Measurements from ENCODE around the gene LYSMD4. TPM values are rescaled to one million over a fixed set of nuclear protein-coding genes. Genes with fewer than 3 reads are reported as not detected.

LYSMD4 gene
- total RNA-seq, 4 donors from 2014 or later: 1.5 to 19.2 (median 15.5) TPM

DNA sequence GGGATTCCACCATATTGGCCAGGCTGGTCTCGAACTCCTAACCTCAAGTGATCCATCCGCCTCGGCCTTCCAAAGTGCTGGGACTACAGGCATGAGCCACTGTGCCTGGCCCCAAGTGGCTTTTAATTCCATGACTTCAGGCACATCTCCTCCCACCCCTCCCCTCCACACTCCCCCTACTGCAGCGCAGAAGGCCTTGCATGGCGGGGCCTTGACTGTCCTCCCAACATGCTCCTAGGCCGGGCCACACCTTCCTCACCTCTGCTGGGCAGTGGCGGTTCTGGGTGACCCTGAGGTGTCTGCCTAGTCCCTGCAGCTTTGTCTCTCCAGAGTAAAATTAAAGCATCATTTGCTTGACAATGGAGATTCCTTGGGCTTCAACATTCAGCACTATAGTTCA is 6.9 kb downstream of the LYSMD4 start:
- 84% methylated on average over 7 of the region's 7 CpGs; no CpG with 5 or more reads in 1 of the 2 donors for WGBS, 2 donors (ENCODE audit: low coverage in 1 of 2)
- intact Hi-C loops (cut with DNase I; ENCODE audit: low total_unique reads): no loop called here

DNA sequence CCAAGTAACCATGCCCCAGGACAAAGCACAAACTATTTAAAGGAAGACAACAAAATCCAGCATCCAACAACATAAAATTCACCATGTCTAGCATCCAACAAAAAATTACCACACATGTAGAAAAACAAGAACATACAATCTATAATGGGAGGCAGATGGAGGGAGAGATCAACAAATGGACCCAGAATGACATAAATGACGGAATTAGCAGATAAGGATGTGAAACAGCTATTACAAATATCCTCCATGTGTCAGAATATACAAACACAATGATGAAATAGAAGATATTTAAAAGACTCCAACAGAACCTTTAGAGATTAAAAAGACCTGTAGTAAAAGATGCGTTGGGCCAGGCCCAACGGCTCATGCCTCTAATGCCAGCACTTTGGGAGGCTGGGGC is 10.8 kb downstream of the LYSMD4 start:
- no peaks in the 10 kb centered on the region for H3K36me3 ChIP-seq
- no peak for DNase-seq
- in situ Hi-C loops (cut with MboI; ENCODE audit: low pct_ligation_motif_present in 1 of 4, low pct_unique_long_range_greater_than_20kb in 1 of 4, low sequenced_read_pairs in 3 of 4): loop anchor here in 2 of 4 donors (25.0 kb wide), 2 partner anchors 310 to 435 kb away; no protein-coding TSS in a partner anchor
- H3K4me3 ChIP-seq: no peak overlapping the region
- TF ChIP-seq POLR2A (IDR thresholded peaks at IDR 0.05) (no peak), EP300 (IDR thresholded peaks at IDR 0.05; ENCODE audit: low read depth) (no peak), POLR2AphosphoS5 (IDR thresholded peaks at IDR 0.05) (no peak)
- TF ChIP-seq, protein P1, sequence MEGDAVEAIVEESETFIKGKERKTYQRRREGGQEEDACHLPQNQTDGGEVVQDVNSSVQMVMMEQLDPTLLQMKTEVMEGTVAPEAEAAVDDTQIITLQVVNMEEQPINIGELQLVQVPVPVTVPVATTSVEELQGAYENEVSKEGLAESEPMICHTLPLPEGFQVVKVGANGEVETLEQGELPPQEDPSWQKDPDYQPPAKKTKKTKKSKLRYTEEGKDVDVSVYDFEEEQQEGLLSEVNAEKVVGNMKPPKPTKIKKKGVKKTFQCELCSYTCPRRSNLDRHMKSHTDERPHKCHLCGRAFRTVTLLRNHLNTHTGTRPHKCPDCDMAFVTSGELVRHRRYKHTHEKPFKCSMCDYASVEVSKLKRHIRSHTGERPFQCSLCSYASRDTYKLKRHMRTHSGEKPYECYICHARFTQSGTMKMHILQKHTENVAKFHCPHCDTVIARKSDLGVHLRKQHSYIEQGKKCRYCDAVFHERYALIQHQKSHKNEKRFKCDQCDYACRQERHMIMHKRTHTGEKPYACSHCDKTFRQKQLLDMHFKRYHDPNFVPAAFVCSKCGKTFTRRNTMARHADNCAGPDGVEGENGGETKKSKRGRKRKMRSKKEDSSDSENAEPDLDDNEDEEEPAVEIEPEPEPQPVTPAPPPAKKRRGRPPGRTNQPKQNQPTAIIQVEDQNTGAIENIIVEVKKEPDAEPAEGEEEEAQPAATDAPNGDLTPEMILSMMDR (IDR thresholded peaks at IDR 0.05): no peak
- H3K9me3 ChIP-seq: no peaks in the 10 kb centered on the region
- intact Hi-C loops (cut with DNase I; ENCODE audit: low total_unique reads): no loop called here
- no peak overlapping the region for H3K27ac ChIP-seq
- WGBS, 2 donors (ENCODE audit: low coverage in 1 of 2): 95 to 96% methylated on average over 3 of the region's 3 CpGs
- no peaks in the 10 kb centered on the region for H3K27me3 ChIP-seq
- H3K4me1 ChIP-seq: peaks cover 0 to 4% (median 3%) of the 10 kb centered on the region in 4 donors

More for the DNA sequence above, 6.9 kb downstream of the LYSMD4 start:
- H3K27ac ChIP-seq: no peak overlapping the region
- TF ChIP-seq POLR2AphosphoS5 (IDR thresholded peaks at IDR 0.05): no peak
- TF ChIP-seq, protein P1 (IDR thresholded peaks at IDR 0.05): no peak
- no peak for TF ChIP-seq EP300 (IDR thresholded peaks at IDR 0.05; ENCODE audit: low read depth)
- TF ChIP-seq POLR2A (IDR thresholded peaks at IDR 0.05): no peak
- in situ Hi-C loops (cut with MboI; ENCODE audit: low pct_ligation_motif_present in 1 of 4, low pct_unique_long_range_greater_than_20kb in 1 of 4, low sequenced_read_pairs in 3 of 4): no loop called here
- H3K4me3 ChIP-seq: no peak overlapping the region
- H3K27me3 ChIP-seq: no peaks in the 10 kb centered on the region
- H3K36me3 ChIP-seq: no peaks in the 10 kb centered on the region
- no peak for DNase-seq
- H3K4me1 ChIP-seq: peaks cover 0 to 14% (median 2%) of the 10 kb centered on the region in 4 donors
- H3K9me3 ChIP-seq: no peaks in the 10 kb centered on the region

DNA sequence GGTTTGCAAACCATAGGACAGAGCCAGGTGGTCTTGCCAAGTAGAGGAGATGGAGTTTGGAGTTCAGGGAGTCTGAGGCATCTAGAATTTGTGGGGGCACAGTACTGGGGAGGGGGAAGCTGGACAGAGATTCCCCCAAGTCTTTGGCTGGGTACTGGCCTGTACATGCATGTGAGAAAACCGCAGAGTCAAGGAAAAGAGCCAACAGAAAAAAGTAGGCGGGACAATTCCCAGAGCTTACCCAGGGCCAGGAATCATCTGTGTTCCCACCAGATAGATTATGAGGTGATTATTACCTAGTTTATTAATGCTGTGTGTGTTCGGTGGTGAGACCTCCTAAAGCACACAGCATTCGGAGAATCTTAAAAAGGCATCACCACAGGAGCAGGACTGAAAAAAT is 11.3 kb downstream of the LYSMD4 start:
- WGBS, 2 donors (ENCODE audit: low coverage in 1 of 2): 97 to 100% methylated on average over 3 to 4 of the region's 4 CpGs
- intact Hi-C loops (cut with DNase I; ENCODE audit: low total_unique reads): no loop called here
- H3K27ac ChIP-seq: no peak overlapping the region
- TF ChIP-seq, protein P1 (IDR thresholded peaks at IDR 0.05): no peak
- no peak for TF ChIP-seq POLR2AphosphoS5 (IDR thresholded peaks at IDR 0.05)
- no peak for TF ChIP-seq POLR2A (IDR thresholded peaks at IDR 0.05)
- no peak for TF ChIP-seq EP300 (IDR thresholded peaks at IDR 0.05; ENCODE audit: low read depth)
- no peaks in the 10 kb centered on the region for H3K27me3 ChIP-seq
- in situ Hi-C loops (cut with MboI; ENCODE audit: low pct_ligation_motif_present in 1 of 4, low pct_unique_long_range_greater_than_20kb in 1 of 4, low sequenced_read_pairs in 3 of 4): loop anchor here in 2 of 4 donors (25.0 kb wide), 2 partner anchors 310 to 435 kb away; no protein-coding TSS in a partner anchor
- H3K9me3 ChIP-seq: no peaks in the 10 kb centered on the region
- H3K4me1 ChIP-seq: peaks cover 2 to 8% (median 5%) of the 10 kb centered on the region in 4 donors
- H3K36me3 ChIP-seq: no peaks in the 10 kb centered on the region
- H3K4me3 ChIP-seq: no peak overlapping the region
- DNase-seq: no peak

DNA sequence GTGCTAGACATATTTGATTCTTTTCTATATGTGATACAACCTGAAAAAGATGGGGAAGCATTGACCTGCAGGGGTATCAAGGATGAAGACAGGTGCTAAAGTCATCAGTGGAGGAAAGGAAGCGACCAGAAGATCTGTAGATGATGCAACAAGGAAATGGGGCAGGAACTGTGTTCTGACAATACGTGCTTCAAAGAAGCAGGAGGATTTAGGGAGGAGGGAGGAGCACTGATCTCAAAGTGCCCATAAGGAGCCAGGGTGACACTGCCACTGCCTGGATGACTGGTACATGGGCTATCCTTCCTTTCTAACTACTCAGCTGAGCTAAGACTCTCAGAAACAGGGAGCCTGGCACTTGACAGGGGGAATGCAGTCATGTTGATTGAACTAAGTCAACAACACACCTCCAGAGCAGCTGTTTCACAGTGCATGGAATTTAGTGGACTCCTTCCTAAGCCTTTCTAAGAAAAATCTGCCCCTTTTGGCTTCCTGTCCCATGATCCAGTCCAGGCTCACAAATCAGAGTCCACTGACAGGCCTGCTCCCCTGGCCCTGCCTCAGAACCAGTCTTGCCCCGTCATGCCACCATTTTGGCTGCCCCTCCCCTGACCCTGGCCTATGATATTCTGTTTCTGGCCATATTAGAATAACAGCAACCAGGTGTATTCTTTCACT is 12.0 kb downstream of the LYSMD4 start:
- Histone ChIP-seq H3K27me3 (no peaks in the 10 kb centered on the region), H3K4me3 (no peak overlapping the region), H3K4me1 (peaks cover 2 to 14% (median 7%) of the 10 kb centered on the region in 4 donors), H3K27ac (no peak overlapping the region), H3K9me3 (no peaks in the 10 kb centered on the region), H3K36me3 (no peaks in the 10 kb centered on the region)
- intact Hi-C loops (cut with DNase I; ENCODE audit: low total_unique reads): no loop called here
- in situ Hi-C loops (cut with MboI; ENCODE audit: low pct_ligation_motif_present in 1 of 4, low pct_unique_long_range_greater_than_20kb in 1 of 4, low sequenced_read_pairs in 3 of 4): loop anchor here in 2 of 4 donors (25.0 kb wide), 2 partner anchors 309 to 434 kb away; no protein-coding TSS in a partner anchor
- TF ChIP-seq POLR2AphosphoS5 (IDR thresholded peaks at IDR 0.05) (no peak), EP300 (IDR thresholded peaks at IDR 0.05; ENCODE audit: low read depth) (no peak), POLR2A (IDR thresholded peaks at IDR 0.05) (no peak)
- TF ChIP-seq, protein P1 (IDR thresholded peaks at IDR 0.05): no peak
- no peak for DNase-seq
- 70 to 79% methylated on average over 3 of the region's 3 CpGs for WGBS, 2 donors (ENCODE audit: low coverage in 1 of 2)
